ENCODE results near the gene CSPG4. TPM values are rescaled to one million over a fixed set of nuclear protein-coding genes. Genes with fewer than 3 reads are reported as not detected.
A peak's percentile ranks its signal among the peaks of the same experiment; 100 is the strongest.

Gene CSPG4
- total and polyA plus RNA-seq, 2 of the 8 experiments (the other 6 are each of a cell fraction or from before 2014, with no cell fraction given): 1.4 to 3.0 TPM

- Histone ChIP-seq H3K56ac (replicated peaks; ENCODE audit: insufficient read length, low read depth, low read length) (no peak overlapping the region), H2AFZ (ENCODE audit: low read length) (no peak overlapping the region), H3K4me1 (replicated peaks in 1 of 4; ENCODE audit: control insufficient read depth in 3 of 4, insufficient read depth in 4 of 4, low read length in 3 of 4) (peaks cover 2 to 10% (median 4%) of the 10 kb centered on the region in 4 experiments), H3K27ac (ENCODE audit: low read depth, low read length) (no peak overlapping the region), H4K20me1 (replicated peaks in 1 of 2; ENCODE audit: control insufficient read depth in 1 of 2, insufficient read depth in 2 of 2, low read length in 2 of 2) (no peaks in the 10 kb centered on the region), H2BK15ac (ENCODE audit: low read length) (no peak overlapping the region), H3K23me2 (ENCODE audit: low read depth, low read length) (peaks cover 3% of the 10 kb centered on the region; the same call in 1 of the 2 replicates), H2BK12ac (ENCODE audit: low read depth, low read length) (no peak overlapping the region), H3K9ac (replicated peaks in 1 of 4; ENCODE audit: extremely low read depth in 1 of 4, low read depth in 3 of 4, low read length in 3 of 4) (no peak overlapping the region), H3K79me1 (ENCODE audit: low read depth, low read length) (peaks cover 3% of the 10 kb centered on the region; the same call in 1 of the 2 replicates), H3K4me2 (ENCODE audit: insufficient read depth in 1 of 2, low read depth in 2 of 2, low read length in 2 of 2) (no peak overlapping the region), H4K5ac (ENCODE audit: insufficient read length, low read depth, low read length) (no peak overlapping the region), H2BK20ac (ENCODE audit: low read length) (no peak overlapping the region), H3K14ac (ENCODE audit: insufficient read length) (no peak overlapping the region), H2AK5ac (ENCODE audit: low read depth, low read length) (no peak overlapping the region), H3K27me3 (replicated peaks in 1 of 4; ENCODE audit: control insufficient read depth in 3 of 4, extremely low read depth in 1 of 4, insufficient read depth in 3 of 4, low read length in 3 of 4) (peaks cover 0 to 3% (median 1%) of the 10 kb centered on the region in 4 experiments; a peak in 5 of 7 replicates), H4K91ac (replicated peaks; ENCODE audit: insufficient read length, low read length) (no peak overlapping the region), H2BK5ac (ENCODE audit: low read depth, low read length) (peak overlapping the region; percentile 24), H3K18ac (ENCODE audit: extremely low read depth, low read length) (no peak overlapping the region), H4K8ac (ENCODE audit: extremely low read depth, insufficient read depth, low read length) (no peak overlapping the region), H3K9me3 (ENCODE audit: insufficient read depth in 2 of 2, low read depth in 1 of 2, low read length in 1 of 2) (no peaks in the 10 kb centered on the region; a peak in 1 of 4 replicates), H3K36me3 (ENCODE audit: control insufficient read depth in 2 of 4, insufficient read depth in 4 of 4, low read length in 3 of 4) (no peaks in the 10 kb centered on the region), H3K4me3 (ENCODE audit: extremely low read depth in 1 of 4, insufficient read depth in 2 of 4, low read depth in 3 of 4, low read length in 4 of 4) (no peak overlapping the region), H3K79me2 (ENCODE audit: control insufficient read depth in 1 of 2, insufficient read depth in 2 of 2, low read length in 2 of 2) (no peaks in the 10 kb centered on the region; a peak in 1 of 4 replicates), H3K23ac (ENCODE audit: insufficient read length) (no peak overlapping the region), H3K4ac (replicated peaks; ENCODE audit: insufficient read length, low read depth, low read length) (no peak overlapping the region), H2BK120ac (replicated peaks; ENCODE audit: low read depth, low read length) (no peak overlapping the region)
- ChIA-PET CTCF (ENCODE audit: partially characterized antibody) (interaction anchor here (2.5 to 15.3 kb wide), 3 partner anchors 48 to 71 kb away, joined by 13 to 224 read pairs (median 13); no protein-coding TSS in a partner anchor), POLR2A (ENCODE audit: partially characterized antibody) (interaction anchor here (1.0 kb wide), 1 partner anchor 16 kb away, joined by 3 read pairs; no protein-coding TSS in a partner anchor)
- no peak for DNase-seq (ENCODE audit: low read depth in 1 of 2, low spot score in 2 of 2)
- FAIRE-seq: no peak
- WGBS, 2 experiments (ENCODE audit: extremely low coverage in 1 of 2, insufficient coverage in 1 of 2, insufficient read length in 1 of 2, insufficient replicate concordance in 2 of 2, low coverage in 1 of 2, low lambda C conversion rate in 2 of 2, missing lambda C conversion rate in 1 of 2): 91% methylated on average over 14 of the region's 14 CpGs; no CpG with 5 or more reads in 1 of the 2 experiments
- no peak for TF ChIP-seq RFX5 (IDR thresholded peaks at IDR 0.05; ENCODE audit: borderline replicate concordance, low read depth, low read length)
- TF ChIP-seq NRF1 (IDR thresholded peaks at IDR 0.05; ENCODE audit: low read depth, low read length): no peak
- no peak for TF ChIP-seq MAFK (IDR thresholded peaks at IDR 0.05; ENCODE audit: low read depth, low read length)
- no peak for TF ChIP-seq CHD2 (IDR thresholded peaks at IDR 0.05; ENCODE audit: low read length)
- TF ChIP-seq BRCA1 (IDR thresholded peaks at IDR 0.05; ENCODE audit: low read depth, low read length): no peak
- no peak for TF ChIP-seq GABPA (IDR thresholded peaks at IDR 0.05; ENCODE audit: borderline replicate concordance, insufficient read depth, low read length)
- no peak for TF ChIP-seq ZNF274 (IDR thresholded peaks at IDR 0.05; ENCODE audit: borderline replicate concordance, extremely low read depth, low read length)
- no peak for TF ChIP-seq EGR1 (IDR thresholded peaks at IDR 0.05; ENCODE audit: borderline replicate concordance, low read depth, low read length)
- no peak for TF ChIP-seq CTBP2 (IDR thresholded peaks at IDR 0.05; ENCODE audit: borderline replicate concordance, insufficient read depth, insufficient read length, low read length)
- no peak for TF ChIP-seq CEBPB (IDR thresholded peaks at IDR 0.05; ENCODE audit: low read depth, low read length)
- TF ChIP-seq TAF7 (optimal IDR thresholded peaks at IDR 0.05; ENCODE audit: borderline replicate concordance, low read depth, low read length): no peak
- no peak for TF ChIP-seq CHD1 (IDR thresholded peaks at IDR 0.05; ENCODE audit: low read depth, low read length)
Measured at GRCh38 chr15:75733761-75734651, 21.4 kb upstream of the CSPG4 start.

Data from H1 (cell line).